Measurements from ENCODE around the gene FADS2. TPM values are rescaled to one million over a fixed set of nuclear protein-coding genes. Genes with fewer than 3 reads are reported as not detected.

The FADS2 gene
- total and polyA plus RNA-seq, 10 of the 15 experiments (the other 5 are each of a cell fraction or from before 2014, with no cell fraction given): 3.3 to 313 (median 149) TPM

GRCh38 chr11:61887839-61888494 is 59.9 kb downstream of the FADS2 start (continued):
- TF ChIP-seq TCF7 (IDR thresholded peaks at IDR 0.05; ENCODE audit: borderline replicate concordance) (no peak), BACH1 (IDR thresholded peaks at IDR 0.05; ENCODE audit: borderline replicate concordance) (no peak), RFX5 (IDR thresholded peaks at IDR 0.05; ENCODE audit: low read depth, low read length) (no peak), NBN (IDR thresholded peaks at IDR 0.05) (no peak), MTA2 (IDR thresholded peaks at IDR 0.05; ENCODE audit: low read depth) (no peak), MTA3 (IDR thresholded peaks at IDR 0.05; ENCODE audit: borderline replicate concordance, low read length) (no peak), KLF5 (IDR thresholded peaks at IDR 0.05; ENCODE audit: partially characterized antibody) (no peak), ZBTB11 (CRISPR knock-in tag; IDR thresholded peaks at IDR 0.05) (no peak), TCF3 (IDR thresholded peaks at IDR 0.05; ENCODE audit: borderline replicate concordance, insufficient read depth, low read depth, low read length) (no peak), ATF7 (IDR thresholded peaks at IDR 0.05; ENCODE audit: low read depth) (no peak), SMC3 (IDR thresholded peaks at IDR 0.05; ENCODE audit: borderline replicate concordance, low read length) (no peak), SP1 (IDR thresholded peaks at IDR 0.05; ENCODE audit: low read depth, low read length) (no peak), RUNX3 (IDR thresholded peaks at IDR 0.05; ENCODE audit: low read length) (no peak), ZNF384 (IDR thresholded peaks at IDR 0.05; ENCODE audit: borderline replicate concordance, low read depth, low read length) (no peak), IRF3 (IDR thresholded peaks at IDR 0.05) (no peak)
- TF ChIP-seq, protein P1, sequence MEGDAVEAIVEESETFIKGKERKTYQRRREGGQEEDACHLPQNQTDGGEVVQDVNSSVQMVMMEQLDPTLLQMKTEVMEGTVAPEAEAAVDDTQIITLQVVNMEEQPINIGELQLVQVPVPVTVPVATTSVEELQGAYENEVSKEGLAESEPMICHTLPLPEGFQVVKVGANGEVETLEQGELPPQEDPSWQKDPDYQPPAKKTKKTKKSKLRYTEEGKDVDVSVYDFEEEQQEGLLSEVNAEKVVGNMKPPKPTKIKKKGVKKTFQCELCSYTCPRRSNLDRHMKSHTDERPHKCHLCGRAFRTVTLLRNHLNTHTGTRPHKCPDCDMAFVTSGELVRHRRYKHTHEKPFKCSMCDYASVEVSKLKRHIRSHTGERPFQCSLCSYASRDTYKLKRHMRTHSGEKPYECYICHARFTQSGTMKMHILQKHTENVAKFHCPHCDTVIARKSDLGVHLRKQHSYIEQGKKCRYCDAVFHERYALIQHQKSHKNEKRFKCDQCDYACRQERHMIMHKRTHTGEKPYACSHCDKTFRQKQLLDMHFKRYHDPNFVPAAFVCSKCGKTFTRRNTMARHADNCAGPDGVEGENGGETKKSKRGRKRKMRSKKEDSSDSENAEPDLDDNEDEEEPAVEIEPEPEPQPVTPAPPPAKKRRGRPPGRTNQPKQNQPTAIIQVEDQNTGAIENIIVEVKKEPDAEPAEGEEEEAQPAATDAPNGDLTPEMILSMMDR (IDR thresholded peaks at IDR 0.05 in 2 of 3, conservative IDR thresholded peaks at IDR 0.05 in 1 of 3; ENCODE audit: control insufficient read depth in 2 of 3, extremely low read depth in 1 of 3, insufficient read depth in 1 of 3, low read depth in 3 of 3, low read length in 3 of 3): no peak

Measured in GM12878 (cell line).